Stimulated activated naive CD4-positive, alpha-beta T cell (primary cell): ENCODE results near the gene CCL8.
"Not testable (repeated sequence)": the region's sequence is repeated elsewhere in the genome, so short reads cannot be mapped to it uniquely, and the experiment has no call there.

Source experiments
- DNase-seq, 6 experiments: peaks; one replicate each; lab custom pipeline; 2025; lab: John Stamatoyannopoulos, UW

Gene CCL8

DNA sequence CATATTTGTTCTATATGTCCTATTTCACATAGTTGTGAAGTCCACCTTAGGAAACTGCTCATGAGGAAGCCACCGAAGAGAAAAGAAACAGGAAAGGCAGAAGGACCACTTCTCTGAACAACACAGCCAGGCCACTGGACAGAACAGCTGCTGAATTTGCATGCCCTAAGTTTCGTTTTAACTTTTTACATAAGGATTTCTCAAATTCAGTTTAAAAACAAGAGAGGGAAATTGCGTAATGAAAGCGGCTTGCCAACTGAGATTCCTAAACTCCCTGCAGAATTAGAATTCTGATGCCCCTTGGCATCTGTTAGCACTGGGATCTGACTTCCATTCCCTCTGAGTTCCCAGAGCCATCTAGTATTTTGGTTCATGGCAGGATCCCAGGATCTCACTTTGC, 5.0 kb upstream of the CCL8 start:
- DNase-seq = no peak

DNA sequence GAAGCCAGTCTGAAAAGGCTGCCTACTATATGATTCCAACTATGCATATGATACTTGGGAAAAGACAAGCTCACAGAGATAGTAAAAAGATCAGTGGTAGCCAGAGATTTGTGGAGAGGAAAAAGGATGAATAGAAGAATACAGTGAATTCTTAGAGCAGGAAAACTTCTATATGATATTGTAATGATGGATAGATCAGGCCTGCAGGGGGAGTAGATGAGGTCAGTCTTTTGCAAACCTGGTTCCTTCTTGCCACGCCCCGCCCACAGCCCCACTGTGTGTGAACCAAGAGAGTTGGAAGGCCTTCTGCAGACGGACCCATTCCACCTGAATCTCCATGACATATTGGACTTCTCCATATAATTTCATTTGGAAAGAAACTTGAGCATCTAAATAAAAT, 761 bp upstream of the CCL8 start:
- no peak for DNase-seq

DNA sequence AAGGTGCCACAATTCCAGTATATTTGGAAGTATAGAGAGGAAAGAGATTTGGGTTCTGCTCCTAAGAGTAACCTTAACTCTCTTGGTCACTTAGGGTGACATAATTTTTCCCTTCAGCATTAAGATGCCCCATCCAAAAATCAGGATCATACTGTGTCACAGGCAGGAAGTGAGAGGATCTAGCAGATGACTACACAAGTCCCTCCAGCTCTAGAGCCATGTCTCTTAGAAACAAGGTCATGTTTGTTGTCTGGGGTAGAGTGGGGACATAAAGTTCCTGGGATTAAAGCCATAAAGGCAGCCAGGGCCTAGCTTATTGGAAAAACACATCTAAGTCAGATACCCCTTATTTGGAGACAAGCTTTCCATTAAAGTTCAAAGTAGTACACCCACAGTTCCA, 2.7 kb downstream of the CCL8 start:
- DNase-seq = no peak

DNA sequence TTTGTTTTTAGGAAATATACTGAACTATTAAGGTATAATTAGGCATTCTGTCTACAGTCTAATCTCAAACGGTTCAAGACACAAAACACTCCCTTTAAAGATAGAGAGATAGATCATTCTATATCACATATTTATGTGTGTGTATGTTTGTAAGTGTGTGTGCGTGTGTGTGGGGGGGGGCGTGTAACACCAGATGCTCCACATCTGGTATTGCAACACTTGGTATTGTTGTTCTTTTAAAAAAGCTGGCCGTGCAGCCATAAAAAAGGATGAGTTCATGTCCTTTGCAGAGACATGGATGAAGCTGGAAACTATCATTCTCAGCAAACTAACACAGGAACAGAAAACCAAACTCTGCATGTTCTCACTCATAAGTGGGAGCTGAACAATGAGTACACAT, 8.3 kb downstream of the CCL8 start:
- DNase-seq = not testable (repeated sequence)

GRCh38 chr17:34337701-34338100, 18.5 kb downstream of the CCL8 start:
- no peak for DNase-seq

DNA sequence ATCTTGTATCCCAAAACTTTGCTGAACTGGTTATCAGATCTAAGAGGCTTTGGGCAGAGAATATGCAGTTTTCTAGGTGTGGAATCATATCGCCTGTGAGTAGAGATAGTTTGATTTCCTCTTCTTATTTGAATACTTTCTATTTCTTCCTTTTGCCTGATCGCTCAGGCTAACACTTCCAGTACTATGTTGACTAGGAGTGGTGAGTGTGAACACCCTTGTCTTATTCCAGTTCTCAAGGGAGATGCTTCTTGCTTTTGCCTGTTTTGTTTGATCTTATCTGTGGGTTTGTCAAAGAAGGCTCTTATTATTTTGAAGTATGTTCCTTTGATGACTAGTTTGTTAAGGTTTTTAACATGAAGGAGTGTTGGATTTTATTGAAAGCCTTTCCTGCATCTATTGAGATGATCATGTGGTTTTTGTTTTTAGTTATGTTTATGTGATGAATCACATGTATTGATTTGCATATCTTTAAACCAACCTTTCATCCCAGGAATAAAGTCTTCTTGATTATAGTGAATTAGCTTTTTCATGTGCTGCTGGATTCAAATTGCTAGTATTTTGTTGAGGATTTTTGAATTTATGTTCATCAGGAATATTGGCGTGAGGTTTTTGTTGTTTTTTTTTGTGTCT, 20.0 kb downstream of the CCL8 start:
- no peak for DNase-seq

DNA sequence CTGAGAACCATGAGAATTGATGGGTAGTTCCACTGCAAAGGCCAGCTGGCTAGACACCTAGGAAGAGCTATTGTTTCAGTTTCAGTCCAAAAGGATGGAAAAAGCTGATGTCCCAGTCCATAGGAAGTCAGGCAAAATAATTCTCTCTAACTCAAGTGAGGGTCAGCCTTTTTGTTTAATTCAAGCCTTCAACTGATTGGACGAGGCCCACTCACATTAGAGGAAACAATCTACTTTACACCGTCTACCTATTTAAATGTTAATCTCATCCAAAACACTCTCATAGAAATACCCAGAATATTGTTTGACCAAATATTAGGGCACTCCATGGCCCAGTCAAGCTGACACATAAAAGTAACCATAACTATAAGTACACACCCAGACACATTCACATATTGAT, 22.7 kb downstream of the CCL8 start:
- DNase-seq = no peak

- DNase-seq = no peak
These were observed 27.8 kb downstream of the CCL8 start for GRCh38 chr17:34347063-34347462.

- no peak for DNase-seq
These were observed 30.5 kb downstream of the CCL8 start for GRCh38 chr17:34349751-34350150.

- no peak for DNase-seq
These were observed 31.9 kb downstream of the CCL8 start for GRCh38 chr17:34351096-34351495.

DNA sequence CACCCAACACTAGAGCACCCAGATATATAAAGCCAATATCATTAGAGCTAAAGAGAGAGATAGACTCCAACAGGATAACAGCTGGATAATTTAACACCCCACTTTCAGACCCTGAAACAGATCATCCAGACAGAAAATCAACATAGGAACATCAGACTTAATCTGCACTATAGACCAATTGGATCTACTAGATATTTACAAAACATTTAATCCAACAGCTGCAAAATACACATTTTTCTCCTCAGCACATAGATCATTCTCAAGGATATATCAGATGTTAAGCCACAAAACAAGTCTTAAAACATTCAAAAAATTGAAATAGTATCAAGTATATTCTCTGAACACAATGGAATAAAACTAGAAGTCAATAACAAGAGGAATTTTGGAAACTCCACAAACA, 33.0 kb downstream of the CCL8 start:
- no peak for DNase-seq

DNA sequence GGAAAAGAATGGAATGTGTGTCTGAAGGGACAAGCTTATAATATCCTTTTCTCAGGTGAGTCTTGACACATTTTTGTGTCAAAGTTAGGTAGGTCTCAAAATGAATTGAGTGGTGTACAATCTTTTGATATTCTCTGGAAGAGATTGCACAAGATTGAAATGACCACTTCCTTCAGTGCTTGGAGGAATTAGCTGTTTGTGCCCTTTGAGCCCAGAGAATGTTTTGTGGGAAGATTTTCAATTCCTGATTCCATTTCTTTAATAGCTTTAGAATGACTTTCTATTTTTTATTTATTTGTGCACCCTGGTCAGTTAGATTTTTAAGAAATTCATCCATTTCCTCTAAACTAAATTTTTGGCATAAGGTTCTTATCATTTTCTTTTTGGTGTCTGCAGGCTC, 35.4 kb downstream of the CCL8 start:
- no peak for DNase-seq

DNA sequence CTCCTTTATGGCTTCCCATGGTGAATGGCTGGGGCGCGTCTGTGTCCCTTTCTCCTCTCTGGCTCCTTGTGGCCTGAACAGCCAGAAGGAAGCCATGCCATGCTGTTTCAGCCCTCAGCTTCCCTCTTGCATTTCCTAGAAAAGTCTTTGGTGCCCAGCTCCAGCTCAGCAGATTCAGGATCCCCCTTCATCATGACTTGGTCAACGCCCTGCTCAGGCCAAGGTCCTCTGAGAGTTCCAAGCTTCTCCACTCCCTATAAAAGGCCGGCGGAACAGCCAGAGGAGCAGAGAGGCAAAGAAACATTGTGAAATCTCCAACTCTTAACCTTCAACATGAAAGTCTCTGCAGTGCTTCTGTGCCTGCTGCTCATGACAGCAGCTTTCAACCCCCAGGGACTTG, 37.0 kb downstream of the CCL8 start, which contains the start of gene CCL13:
TSS of gene CCL13 (plus strand) at position 287 of the 400 bp plus-strand sequence. CDS start at position 334, 47 bp downstream.
- no peak for DNase-seq

- DNase-seq = no peak
These were observed 38.2 kb downstream of the CCL8 start for GRCh38 chr17:34357398-34357797.

DNA sequence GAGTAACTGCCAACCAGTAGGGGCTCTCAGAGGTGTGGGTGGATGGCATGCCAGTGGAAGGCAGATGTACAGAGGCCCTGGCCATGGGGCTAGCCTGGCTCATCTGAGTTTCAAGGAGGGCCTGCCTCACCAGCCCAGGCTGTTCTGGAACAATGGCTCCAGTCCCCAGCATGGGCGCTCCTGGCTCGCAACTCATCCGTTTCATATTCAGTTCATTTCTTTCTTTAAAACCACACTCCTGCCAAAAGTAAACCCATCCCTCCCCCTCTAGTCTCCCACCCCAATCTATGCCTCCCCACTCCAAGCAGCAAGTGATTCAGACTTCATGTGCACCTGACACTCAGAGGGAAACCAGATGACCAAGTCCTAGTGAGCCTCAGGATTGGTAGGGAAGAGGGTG, 39.4 kb downstream of the CCL8 start:
- no peak for DNase-seq

- no peak for DNase-seq
These were observed 41.5 kb downstream of the CCL8 start for GRCh38 chr17:34360601-34361270.

GRCh38 chr17:34361478-34362061, 42.3 kb downstream of the CCL8 start:
- peak in 4 of 6 experiments; percentile 2 to 41 (median 24) for DNase-seq

- no peak for DNase-seq
These were observed 44.0 kb downstream of the CCL8 start, which contains the start of gene CCL1 for GRCh38 chr17:34363183-34363661. Gene CCL1, minus strand, starts transcription at chr17:34363233. Its CDS starts 72 bp downstream, at chr17:34363161.

- no peak for DNase-seq
These were observed 45.5 kb downstream of the CCL8 start for GRCh38 chr17:34364751-34365150.

DNA sequence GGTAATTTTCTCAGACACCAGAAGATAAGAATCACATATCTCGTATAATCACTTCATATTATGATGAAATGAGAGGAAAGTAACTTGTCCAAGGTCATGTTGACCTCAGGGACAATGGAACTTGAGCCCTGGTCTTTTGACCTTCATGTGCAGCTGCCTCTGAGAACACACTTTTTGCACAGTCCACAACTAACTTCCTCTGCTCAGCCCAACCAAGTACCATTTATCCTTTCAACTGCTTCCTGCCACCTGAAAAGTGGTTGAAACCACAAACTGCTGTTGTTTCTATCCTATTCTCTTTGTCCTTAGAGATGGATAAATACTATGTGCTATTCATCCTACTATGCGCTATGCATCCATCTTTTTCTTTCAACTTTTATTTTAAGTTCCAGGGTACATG, 46.1 kb downstream of the CCL8 start:
- no peak for DNase-seq

- no peak for DNase-seq
These were observed 46.8 kb downstream of the CCL8 start for GRCh38 chr17:34366010-34366409.

DNA sequence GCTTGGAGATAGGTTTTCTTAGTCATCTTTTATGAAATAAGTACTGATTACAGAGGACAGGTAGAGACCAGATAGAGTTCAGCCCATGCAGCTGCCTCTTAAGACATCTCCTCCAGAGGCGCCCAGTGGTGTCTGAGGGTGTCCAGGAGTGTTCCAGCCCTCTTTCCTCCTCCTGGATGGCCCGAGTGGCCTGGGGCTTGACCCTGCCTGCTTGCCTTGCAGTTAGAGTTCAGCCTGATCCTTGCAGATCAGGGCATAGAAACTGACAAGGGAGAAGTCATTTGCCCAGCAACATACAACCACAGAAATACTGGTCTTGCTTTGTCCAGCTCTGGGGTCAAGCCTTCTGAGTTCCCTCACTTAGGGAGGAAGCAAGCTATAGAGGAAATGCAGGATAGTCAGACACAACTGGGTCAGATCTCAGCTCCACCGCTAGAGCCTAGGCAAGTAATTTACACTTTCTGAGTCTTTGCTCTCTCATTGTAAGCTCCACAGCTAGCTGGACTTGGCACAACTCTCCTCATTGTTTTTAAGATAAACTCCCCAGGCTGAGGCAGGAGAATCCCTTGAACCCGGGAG, 47.4 kb downstream of the CCL8 start:
- no peak for DNase-seq
